Parathyroid adenoma (tissue), 2 donors: ENCODE results near the gene SLC9A3.

Source experiments
- H2AFZ ChIP-seq: fragments of 300-600 bp; sonication (generic); one replicate; pipeline ENCODE4 v1.7.0; 2017; ENCODE audit warnings: antibody characterized with exemption, mild to moderate bottlenecking
- H3K27ac ChIP-seq: fragments of 300-600 bp; sonication (generic); one replicate; pipeline ENCODE4 v1.7.0; 2017
- H3K27me3 ChIP-seq: fragments of 300-600 bp; sonication (generic); one replicate; pipeline ENCODE4 v1.7.0; 2017; ENCODE audit warnings: low read length; ENCODE audit not compliant: control insufficient read depth, insufficient read depth
- H3K36me3 ChIP-seq: fragments of 300-600 bp; sonication (generic); one replicate; pipeline ENCODE4 v1.7.0; 2017; ENCODE audit warnings: low read length; ENCODE audit not compliant: control insufficient read depth, insufficient read depth
- H3K4me1 ChIP-seq: fragments of 300-600 bp; sonication (generic); one replicate; pipeline ENCODE4 v1.7.0; 2017; ENCODE audit warnings: control low read depth
- H3K4me2 ChIP-seq: fragments of 300-600 bp; sonication (generic); one replicate; pipeline ENCODE4 v1.7.0; 2017; ENCODE audit warnings: low read length
- H3K4me3 ChIP-seq: fragments of 300-600 bp; sonication (generic); one replicate; pipeline ENCODE4 v1.7.0; 2017; ENCODE audit warnings: low read depth, low read length
- H3K79me2 ChIP-seq: fragments of 300-600 bp; sonication (generic); one replicate; pipeline ENCODE4 v1.7.0; 2017; ENCODE audit warnings: control low read depth
- H3K9ac ChIP-seq: fragments of 300-600 bp; sonication (generic); one replicate; pipeline ENCODE4 v1.7.0; 2017; ENCODE audit warnings: mild to moderate bottlenecking
- H3K9me3 ChIP-seq: fragments of 300-600 bp; sonication (generic); one replicate; pipeline ENCODE4 v1.7.0; 2017; ENCODE audit warnings: low read length; ENCODE audit not compliant: control insufficient read depth
- TF ChIP-seq, protein P1 (sequence below): fragments of 300-600 bp; sonication (generic); IDR thresholded peaks from one replicate; pipeline ENCODE4 v1.7.0; 2017; ENCODE audit warnings: antibody characterized with exemption, mild to moderate bottlenecking
- donor health status: primary hyperparathyroidism.

SLC9A3 gene

GRCh38 chr5:542319-543311 lies 18.4 kb upstream of the SLC9A3 start:
- TF ChIP-seq, protein P1, sequence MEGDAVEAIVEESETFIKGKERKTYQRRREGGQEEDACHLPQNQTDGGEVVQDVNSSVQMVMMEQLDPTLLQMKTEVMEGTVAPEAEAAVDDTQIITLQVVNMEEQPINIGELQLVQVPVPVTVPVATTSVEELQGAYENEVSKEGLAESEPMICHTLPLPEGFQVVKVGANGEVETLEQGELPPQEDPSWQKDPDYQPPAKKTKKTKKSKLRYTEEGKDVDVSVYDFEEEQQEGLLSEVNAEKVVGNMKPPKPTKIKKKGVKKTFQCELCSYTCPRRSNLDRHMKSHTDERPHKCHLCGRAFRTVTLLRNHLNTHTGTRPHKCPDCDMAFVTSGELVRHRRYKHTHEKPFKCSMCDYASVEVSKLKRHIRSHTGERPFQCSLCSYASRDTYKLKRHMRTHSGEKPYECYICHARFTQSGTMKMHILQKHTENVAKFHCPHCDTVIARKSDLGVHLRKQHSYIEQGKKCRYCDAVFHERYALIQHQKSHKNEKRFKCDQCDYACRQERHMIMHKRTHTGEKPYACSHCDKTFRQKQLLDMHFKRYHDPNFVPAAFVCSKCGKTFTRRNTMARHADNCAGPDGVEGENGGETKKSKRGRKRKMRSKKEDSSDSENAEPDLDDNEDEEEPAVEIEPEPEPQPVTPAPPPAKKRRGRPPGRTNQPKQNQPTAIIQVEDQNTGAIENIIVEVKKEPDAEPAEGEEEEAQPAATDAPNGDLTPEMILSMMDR, result no peak
- no peaks in the 10 kb centered on the region for H3K79me2 ChIP-seq
- no peaks in the 10 kb centered on the region for H3K4me1 ChIP-seq
- peaks cover 4% of the 10 kb centered on the region for H3K27me3 ChIP-seq
- no peak overlapping the region for H2AFZ ChIP-seq
- no peak overlapping the region for H3K27ac ChIP-seq
- no peak overlapping the region for H3K4me3 ChIP-seq
- no peaks in the 10 kb centered on the region for H3K36me3 ChIP-seq
- H3K4me2 ChIP-seq, result no peak overlapping the region
- H3K9me3 ChIP-seq, result no peaks in the 10 kb centered on the region
- no peak overlapping the region for H3K9ac ChIP-seq

- H3K27me3 ChIP-seq, result peaks cover 4% of the 10 kb centered on the region
- H3K4me3 ChIP-seq, result no peak overlapping the region
- H3K4me2 ChIP-seq, result no peak overlapping the region
- H3K27ac ChIP-seq, result no peak overlapping the region
- H3K36me3 ChIP-seq, result no peaks in the 10 kb centered on the region
- H2AFZ ChIP-seq, result no peak overlapping the region
- H3K79me2 ChIP-seq, result no peaks in the 10 kb centered on the region
- TF ChIP-seq, protein P1, result no peak
- no peak overlapping the region for H3K9ac ChIP-seq
- no peaks in the 10 kb centered on the region for H3K4me1 ChIP-seq
- no peaks in the 10 kb centered on the region for H3K9me3 ChIP-seq
Observed at GRCh38 chr5:541539-542318, 17.5 kb upstream of the SLC9A3 start.

DNA sequence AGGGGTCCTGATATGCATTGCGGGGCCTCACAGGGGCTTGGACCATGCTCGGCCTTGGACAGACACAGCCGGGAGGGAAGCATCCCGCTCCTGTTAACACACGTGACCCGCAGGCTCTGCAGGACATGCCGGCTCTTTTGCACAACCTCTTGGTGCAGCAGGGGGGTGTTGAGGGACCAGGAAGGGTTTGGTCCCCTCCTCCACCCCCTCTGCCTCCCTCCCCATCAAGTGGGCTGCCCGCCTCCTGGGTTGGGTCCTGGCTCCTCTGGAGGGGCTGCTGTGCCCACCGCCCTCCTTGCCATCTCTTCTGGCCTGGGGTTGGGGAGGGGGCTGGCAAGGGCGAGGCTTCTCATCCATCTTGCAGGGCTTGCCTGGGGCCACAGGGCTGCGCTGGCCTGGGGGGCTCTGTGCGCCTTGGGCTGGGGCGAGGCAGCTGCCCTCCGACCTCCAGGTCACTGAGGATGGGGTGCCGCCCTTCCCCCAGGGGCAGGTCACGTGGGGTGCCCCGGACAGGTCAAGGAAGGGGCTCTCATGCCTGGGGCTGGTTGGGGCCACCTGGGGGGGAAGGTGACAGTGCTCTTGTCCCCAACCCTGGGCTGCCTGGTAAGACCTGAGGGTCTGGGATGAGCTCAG lies 16.8 kb upstream of the SLC9A3 start:
- H3K27me3 ChIP-seq, result peaks cover 4% of the 10 kb centered on the region
- H3K4me3 ChIP-seq, result no peak overlapping the region
- no peak overlapping the region for H3K27ac ChIP-seq
- TF ChIP-seq, protein P1, result no peak
- no peaks in the 10 kb centered on the region for H3K36me3 ChIP-seq
- no peaks in the 10 kb centered on the region for H3K79me2 ChIP-seq
- no peak overlapping the region for H3K9ac ChIP-seq
- no peaks in the 10 kb centered on the region for H3K4me1 ChIP-seq
- H3K4me2 ChIP-seq, result no peak overlapping the region
- no peaks in the 10 kb centered on the region for H3K9me3 ChIP-seq
- H2AFZ ChIP-seq, result no peak overlapping the region

DNA sequence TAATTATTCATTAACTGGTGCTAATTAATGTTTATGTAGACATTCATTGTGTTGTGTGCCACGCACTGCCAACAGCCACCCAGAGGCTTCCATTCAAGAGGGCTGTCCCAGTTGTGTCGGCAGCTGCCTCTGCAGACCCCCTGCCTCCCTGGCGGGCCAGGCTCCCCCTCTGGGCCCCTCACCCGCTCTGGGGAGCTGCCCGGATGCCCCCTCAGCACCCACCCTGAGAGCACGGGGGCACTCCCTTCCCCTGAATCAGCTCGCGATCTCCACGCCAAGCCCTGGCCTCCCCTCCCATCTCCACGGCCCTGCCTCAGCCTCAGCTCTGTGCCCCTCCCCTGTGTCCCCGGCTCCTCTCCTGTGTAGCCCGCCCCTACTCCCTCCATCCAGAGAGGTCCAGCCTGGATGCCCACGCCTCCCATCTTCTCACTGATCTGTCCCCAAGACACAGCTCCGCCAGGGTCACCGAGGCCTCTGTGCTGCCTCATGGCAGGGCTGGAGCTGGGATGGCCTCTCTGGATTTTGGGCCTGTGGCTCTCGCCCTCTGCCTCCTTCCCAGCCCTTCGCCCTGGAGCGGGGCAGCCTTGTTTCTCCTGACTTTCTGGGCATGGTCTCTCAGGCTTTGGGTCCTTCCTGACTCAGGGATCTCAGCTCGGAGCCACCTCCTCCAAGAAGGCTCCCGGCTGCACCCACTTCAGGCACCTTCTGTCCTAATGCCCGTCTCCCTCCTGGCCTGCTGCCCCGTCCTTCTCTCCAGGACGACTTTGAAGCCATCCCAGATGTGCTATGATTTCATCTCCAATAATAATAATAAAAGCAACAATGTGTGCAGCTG lies 16.0 kb upstream of the SLC9A3 start:
- no peaks in the 10 kb centered on the region for H3K36me3 ChIP-seq
- H3K9ac ChIP-seq, result no peak overlapping the region
- H3K4me3 ChIP-seq, result no peak overlapping the region

More for the DNA sequence above, 16.0 kb upstream of the SLC9A3 start:
- Histone ChIP-seq H3K9me3 (no peaks in the 10 kb centered on the region), H3K79me2 (no peaks in the 10 kb centered on the region), H3K4me1 (no peaks in the 10 kb centered on the region), H3K4me2 (no peak overlapping the region), H3K27ac (no peak overlapping the region), H3K27me3 (peaks cover 4% of the 10 kb centered on the region), H2AFZ (no peak overlapping the region)
- TF ChIP-seq, protein P1, result no peak
